Skeletal muscle satellite cell (primary cell): Measurements from ENCODE around the gene ATP1A2.

Source experiments
- H3K27me3 ChIP-seq: 2 replicates; pipeline ENCODE4 v1.7.0; 2013; ENCODE audit warnings: low read length; ENCODE audit not compliant: control insufficient read depth, insufficient read depth
- H3K36me3 ChIP-seq: 2 replicates; pipeline ENCODE4 v1.7.0; 2013; ENCODE audit warnings: mild to moderate bottlenecking, control low read depth, low read length; ENCODE audit not compliant: insufficient read depth
- H3K4me1 ChIP-seq: 2 replicates; pipeline ENCODE4 v1.7.0; 2013; ENCODE audit warnings: low read length; ENCODE audit not compliant: control insufficient read depth, insufficient read depth
- H3K4me2 ChIP-seq: 2 replicates; pipeline ENCODE4 v1.7.0; 2013; ENCODE audit warnings: mild to moderate bottlenecking, low read length
- H3K4me3 ChIP-seq: 2 replicates; pipeline ENCODE4 v1.7.0; 2013; ENCODE audit warnings: low read length
- H3K9ac ChIP-seq: 2 replicates; pipeline ENCODE4 v1.7.0; 2013; ENCODE audit warnings: mild to moderate bottlenecking, low read depth, low read length, moderate library complexity
- H3K9me3 ChIP-seq: replicated peaks from 2 replicates; pipeline ENCODE4 v1.7.0; 2013; ENCODE audit warnings: mild to moderate bottlenecking, control low read depth, low read length

ATP1A2 gene

DNA sequence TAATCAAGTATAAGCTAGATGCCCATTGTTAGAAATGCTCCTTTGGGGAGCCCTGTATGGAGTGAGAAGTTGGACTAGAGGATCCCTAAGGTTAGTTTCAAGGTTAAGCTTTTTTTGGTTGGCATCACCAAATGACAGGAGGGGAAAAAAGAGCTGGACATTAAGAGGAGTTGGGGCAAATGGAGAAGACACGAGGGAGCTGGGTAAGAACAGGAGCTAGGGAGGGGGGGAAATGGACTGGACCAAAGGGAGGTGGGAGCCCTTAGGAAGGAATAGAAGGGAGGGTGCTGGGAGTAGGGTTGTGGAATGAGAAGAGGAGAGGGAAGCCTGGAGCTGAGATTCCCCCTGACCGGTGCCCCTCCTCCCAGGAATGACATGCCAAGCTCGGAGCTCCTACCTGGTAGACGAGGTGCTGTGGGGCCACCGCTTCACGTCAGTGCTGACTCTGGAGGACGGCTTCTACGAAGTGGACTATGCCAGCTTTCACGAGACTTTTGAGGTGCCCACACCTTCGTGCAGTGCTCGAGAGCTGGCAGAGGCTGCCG is 28.4 kb upstream of the ATP1A2 start:
- H3K9me3 ChIP-seq = no peaks in the 10 kb centered on the region
- no peaks in the 10 kb centered on the region for H3K36me3 ChIP-seq

DNA sequence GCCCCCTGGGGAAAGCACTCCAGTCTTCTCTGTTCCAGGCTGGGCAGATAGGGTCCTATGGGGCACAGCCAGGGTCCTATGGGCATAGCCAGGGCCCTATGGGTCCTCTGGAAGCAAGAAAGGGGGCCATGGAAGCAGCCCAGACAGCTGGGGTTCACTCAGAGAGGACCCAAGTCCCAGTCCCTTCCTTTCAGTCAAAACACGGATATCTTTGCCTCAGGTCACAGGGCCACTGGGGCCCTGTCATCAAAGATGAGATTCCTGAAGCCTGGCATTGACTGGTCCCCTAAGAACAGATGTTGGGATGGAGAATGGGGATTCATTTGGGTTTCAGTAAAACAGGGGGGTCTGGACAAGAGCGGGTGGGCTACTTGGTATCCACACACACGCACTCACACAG is 25.7 kb upstream of the ATP1A2 start:
- H3K36me3 ChIP-seq = no peaks in the 10 kb centered on the region
- no peak overlapping the region for H3K4me2 ChIP-seq
- no peaks in the 10 kb centered on the region for H3K9me3 ChIP-seq
- no peaks in the 10 kb centered on the region for H3K4me1 ChIP-seq
- H3K27me3 ChIP-seq = no peaks in the 10 kb centered on the region
- no peak overlapping the region for H3K4me3 ChIP-seq
- H3K9ac ChIP-seq = no peak overlapping the region

More for the DNA sequence above, 28.4 kb upstream of the ATP1A2 start:
- Histone ChIP-seq H3K27me3 (peaks cover 13% of the 10 kb centered on the region), H3K4me3 (no peak overlapping the region), H3K4me1 (no peaks in the 10 kb centered on the region), H3K4me2 (no peak overlapping the region), H3K9ac (no peak overlapping the region)

DNA sequence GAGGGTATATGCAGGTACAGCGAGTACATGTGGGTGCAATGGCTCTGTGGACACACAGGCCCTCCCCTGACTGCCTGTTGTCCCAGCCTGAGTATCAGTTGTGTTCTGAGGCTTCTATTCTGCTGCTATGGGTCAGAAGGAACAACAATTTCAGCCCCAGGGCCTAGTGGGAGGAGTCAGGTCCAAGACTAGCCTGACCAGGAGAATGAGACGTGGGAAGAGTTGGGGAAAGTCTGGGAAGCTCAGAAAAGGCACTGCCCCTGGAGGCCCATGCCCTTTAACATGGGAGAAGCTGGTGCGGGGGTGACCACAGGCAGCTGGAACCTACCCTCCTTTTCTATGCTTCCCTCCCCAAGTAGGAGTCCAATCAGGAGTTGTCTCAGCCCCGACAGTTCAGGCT is 24.8 kb upstream of the ATP1A2 start:
- Histone ChIP-seq H3K27me3 (no peaks in the 10 kb centered on the region), H3K4me1 (no peaks in the 10 kb centered on the region), H3K9ac (no peak overlapping the region), H3K4me3 (no peak overlapping the region), H3K4me2 (no peak overlapping the region), H3K9me3 (no peaks in the 10 kb centered on the region), H3K36me3 (no peaks in the 10 kb centered on the region)

DNA sequence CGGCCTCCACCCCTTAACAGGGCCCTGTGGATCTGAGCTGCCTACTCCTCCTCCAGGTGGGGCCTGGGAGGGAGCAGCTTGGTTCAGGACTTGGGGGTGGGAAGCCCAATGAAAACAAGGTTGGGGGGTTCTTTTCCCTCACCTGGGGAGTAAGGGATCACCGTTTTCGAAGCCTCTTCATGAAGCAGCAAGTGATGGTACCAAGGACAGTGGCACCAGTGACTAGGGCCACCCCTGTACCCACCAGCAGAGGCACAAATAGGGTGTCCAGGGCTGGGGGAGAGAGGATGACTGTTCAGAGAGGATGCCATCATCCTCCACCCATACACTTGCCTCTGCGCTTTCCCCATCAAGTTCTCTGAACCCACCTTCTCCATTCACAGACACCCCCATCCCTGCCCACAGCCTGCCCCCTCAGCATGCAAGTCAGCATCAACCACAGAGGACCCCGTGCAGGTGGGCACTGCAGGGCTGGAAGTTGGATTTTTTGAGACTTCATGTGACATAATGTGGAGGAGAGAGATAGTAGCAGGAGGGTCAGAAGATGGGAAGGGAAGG is 23.8 kb upstream of the ATP1A2 start:
- no peak overlapping the region for H3K4me3 ChIP-seq
- no peaks in the 10 kb centered on the region for H3K27me3 ChIP-seq
- H3K4me2 ChIP-seq = no peak overlapping the region
- no peak overlapping the region for H3K9ac ChIP-seq
- no peaks in the 10 kb centered on the region for H3K9me3 ChIP-seq
- peaks cover 4% of the 10 kb centered on the region for H3K4me1 ChIP-seq
- H3K36me3 ChIP-seq = no peaks in the 10 kb centered on the region

DNA sequence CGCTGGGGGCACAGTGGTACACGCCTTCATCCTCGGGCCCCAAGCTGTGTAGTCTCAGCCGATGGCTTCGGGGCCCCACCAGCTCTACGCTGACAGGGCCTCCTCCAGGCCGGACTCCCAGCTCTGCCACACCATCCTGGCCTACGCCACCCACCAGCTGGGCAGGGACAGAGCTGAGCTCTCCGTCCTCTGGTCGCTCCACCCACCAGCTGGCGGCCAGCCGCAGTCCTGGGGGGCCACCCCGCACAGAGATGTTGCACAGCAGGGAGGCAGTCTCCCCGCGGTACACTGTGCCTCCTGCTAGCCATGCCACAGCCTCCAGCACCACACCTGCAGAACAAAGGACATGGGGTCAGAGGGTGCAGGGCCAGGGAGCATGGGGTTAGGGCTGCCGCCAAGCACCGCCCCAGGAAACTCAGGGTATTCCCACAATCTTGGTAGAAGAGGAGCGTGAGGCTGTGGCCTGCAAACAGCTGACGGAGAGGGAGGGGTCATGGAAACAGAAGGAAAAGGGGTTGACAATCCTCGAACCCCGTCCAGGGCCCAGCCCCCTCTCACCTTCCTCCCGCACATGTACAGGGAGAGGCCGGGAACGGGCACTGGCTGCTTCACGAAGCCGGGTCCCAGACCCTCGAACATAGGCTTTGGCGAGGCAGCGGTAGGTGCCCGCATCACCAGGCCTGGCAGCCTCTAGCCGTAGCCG is 23.0 kb upstream of the ATP1A2 start:
- no peaks in the 10 kb centered on the region for H3K27me3 ChIP-seq
- H3K9ac ChIP-seq = no peak overlapping the region
- H3K36me3 ChIP-seq = no peaks in the 10 kb centered on the region
- H3K9me3 ChIP-seq = no peaks in the 10 kb centered on the region
- H3K4me1 ChIP-seq = peaks cover 11% of the 10 kb centered on the region
- H3K4me2 ChIP-seq = no peak overlapping the region
- no peak overlapping the region for H3K4me3 ChIP-seq

DNA sequence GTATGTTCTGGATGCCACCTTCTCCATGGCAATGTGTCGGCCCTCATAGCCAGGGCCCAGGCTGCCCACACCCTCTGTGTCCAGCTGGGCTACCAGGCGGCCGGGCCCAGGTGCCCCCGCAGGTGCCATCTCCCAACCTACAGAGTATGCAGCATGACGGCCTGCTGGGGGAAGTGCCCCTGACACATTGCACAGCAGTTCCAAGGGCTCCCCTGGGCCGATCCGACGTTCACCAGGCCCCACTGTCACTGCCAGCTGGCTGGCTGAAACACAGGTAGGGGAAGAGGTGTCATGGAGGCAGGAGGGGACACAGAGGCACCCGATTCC is 22.5 kb upstream of the ATP1A2 start:
- no peak overlapping the region for H3K9ac ChIP-seq
- H3K4me1 ChIP-seq = peaks cover 17% of the 10 kb centered on the region
- no peaks in the 10 kb centered on the region for H3K36me3 ChIP-seq

DNA sequence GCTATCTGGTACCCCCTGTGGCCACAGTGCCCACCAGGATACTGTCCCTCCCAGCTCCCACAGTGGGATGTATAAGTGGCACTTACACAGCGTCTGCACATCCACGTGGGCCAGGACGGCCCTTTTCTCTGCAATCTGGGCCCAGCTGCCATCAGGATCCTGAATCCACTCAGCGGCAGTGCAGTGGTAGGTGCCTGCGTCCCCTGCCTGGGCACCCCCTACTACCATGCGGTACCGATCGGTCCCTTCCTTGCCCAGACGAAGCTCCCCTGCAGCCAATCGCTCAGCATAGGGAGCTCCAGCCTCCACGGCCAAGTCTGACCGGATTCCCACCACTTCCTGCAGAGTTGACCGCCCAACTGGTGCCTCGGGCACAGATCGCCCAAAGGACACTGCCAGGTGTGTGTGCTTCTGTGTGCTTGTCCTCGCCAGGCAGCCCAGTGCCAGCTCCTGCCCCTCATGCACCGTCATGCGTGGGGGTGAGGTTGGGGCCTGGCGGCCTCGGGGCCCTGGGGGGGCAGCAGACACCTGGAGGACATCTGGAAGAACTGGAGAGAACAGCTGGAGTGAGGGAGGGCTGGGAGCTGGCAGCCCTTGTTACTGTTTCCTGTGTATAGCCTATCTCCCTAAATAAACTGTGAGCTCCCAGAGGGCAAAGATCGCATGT is 21.8 kb upstream of the ATP1A2 start:
- H3K9ac ChIP-seq = no peak overlapping the region
- no peaks in the 10 kb centered on the region for H3K27me3 ChIP-seq
- H3K4me1 ChIP-seq = peaks cover 18% of the 10 kb centered on the region
- no peaks in the 10 kb centered on the region for H3K9me3 ChIP-seq
- H3K4me2 ChIP-seq = no peak overlapping the region
- H3K4me3 ChIP-seq = no peak overlapping the region
- no peaks in the 10 kb centered on the region for H3K36me3 ChIP-seq

More for the DNA sequence above, 22.5 kb upstream of the ATP1A2 start:
- Histone ChIP-seq H3K27me3 (no peaks in the 10 kb centered on the region), H3K9me3 (no peaks in the 10 kb centered on the region), H3K4me3 (no peak overlapping the region), H3K4me2 (no peak overlapping the region)

DNA sequence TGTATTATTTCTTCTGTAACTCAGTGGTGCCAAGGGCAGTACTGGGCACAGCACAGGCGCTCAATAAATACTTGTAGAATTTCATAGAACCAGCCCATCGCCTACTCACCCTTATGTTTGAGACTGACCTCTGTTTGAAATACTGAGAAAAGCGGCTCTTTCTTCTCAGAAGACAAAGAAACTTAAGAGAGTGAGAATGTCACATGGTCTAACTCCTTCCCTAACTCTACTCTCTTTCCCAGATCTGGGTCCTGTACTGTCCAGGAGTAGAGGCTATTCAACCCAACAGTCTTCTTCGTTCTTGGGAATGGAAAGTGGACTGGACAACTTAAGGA is 21.3 kb upstream of the ATP1A2 start:
- Histone ChIP-seq H3K9ac (no peak overlapping the region), H3K27me3 (no peaks in the 10 kb centered on the region), H3K4me3 (no peak overlapping the region), H3K4me2 (no peak overlapping the region), H3K4me1 (peaks cover 22% of the 10 kb centered on the region), H3K36me3 (no peaks in the 10 kb centered on the region), H3K9me3 (no peaks in the 10 kb centered on the region)

DNA sequence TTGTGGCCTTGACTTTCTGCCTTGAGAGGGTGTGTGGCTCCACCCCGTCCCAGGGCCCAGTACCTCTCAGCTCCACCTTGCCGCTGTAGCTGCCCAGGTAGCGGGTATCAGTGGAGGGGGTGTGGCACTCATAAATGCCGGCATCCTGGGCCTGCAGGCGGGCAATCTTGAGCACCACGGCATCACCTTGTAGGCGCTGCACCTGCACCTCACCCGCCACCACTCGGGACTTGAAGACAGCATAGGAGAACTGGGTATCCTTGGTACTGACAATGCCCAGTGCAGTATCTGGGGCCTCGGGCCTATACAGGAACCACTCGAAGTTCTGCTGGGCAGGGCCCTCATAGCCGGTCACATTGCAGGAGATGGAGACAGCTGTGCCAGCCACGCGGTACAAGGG is 20.8 kb upstream of the ATP1A2 start:
- Histone ChIP-seq H3K36me3 (no peaks in the 10 kb centered on the region), H3K4me1 (peaks cover 23% of the 10 kb centered on the region)

DNA sequence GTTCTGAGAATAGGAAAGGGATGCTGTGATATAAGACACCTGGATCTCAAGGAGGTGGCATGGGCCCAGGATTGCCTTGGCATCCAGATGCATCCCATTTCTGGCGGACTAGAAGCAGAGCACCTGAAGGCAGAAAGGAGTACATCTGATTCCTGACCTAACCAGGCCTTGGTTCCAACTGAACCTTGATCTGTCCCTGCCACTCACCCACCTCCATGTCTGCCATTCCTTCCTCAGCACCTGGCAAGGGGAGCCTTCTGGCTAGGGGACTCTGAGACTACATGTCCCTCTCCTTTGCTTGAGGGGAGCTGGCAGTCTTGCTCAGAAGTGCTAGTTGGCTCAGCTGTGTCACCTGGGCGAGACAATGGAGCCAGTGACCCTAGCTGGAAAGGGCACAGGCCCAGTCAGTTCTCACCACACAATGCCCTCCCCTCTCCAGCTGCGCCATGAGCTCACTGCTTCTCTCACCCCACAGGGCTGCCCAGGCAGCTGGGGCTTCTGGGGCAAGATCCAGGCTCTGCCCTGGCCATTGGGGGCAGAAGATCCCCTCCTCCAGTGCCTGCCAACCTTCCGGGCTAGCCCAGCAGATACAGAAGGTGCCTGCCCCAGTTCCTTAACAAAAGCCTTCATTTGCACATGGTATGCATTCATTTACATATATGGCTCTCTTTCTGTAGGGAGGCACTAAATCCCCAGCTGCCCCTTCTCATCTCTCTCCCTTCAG is 20.0 kb upstream of the ATP1A2 start:
- no peaks in the 10 kb centered on the region for H3K36me3 ChIP-seq
- H3K4me1 ChIP-seq = peaks cover 23% of the 10 kb centered on the region
- H3K4me3 ChIP-seq = no peak overlapping the region
- no peak overlapping the region for H3K9ac ChIP-seq
- H3K27me3 ChIP-seq = no peaks in the 10 kb centered on the region
- H3K9me3 ChIP-seq = no peaks in the 10 kb centered on the region
- H3K4me2 ChIP-seq = no peak overlapping the region

More for the DNA sequence above, 20.8 kb upstream of the ATP1A2 start:
- no peaks in the 10 kb centered on the region for H3K9me3 ChIP-seq
- H3K9ac ChIP-seq = no peak overlapping the region
- H3K27me3 ChIP-seq = no peaks in the 10 kb centered on the region
- no peak overlapping the region for H3K4me3 ChIP-seq
- no peak overlapping the region for H3K4me2 ChIP-seq

DNA sequence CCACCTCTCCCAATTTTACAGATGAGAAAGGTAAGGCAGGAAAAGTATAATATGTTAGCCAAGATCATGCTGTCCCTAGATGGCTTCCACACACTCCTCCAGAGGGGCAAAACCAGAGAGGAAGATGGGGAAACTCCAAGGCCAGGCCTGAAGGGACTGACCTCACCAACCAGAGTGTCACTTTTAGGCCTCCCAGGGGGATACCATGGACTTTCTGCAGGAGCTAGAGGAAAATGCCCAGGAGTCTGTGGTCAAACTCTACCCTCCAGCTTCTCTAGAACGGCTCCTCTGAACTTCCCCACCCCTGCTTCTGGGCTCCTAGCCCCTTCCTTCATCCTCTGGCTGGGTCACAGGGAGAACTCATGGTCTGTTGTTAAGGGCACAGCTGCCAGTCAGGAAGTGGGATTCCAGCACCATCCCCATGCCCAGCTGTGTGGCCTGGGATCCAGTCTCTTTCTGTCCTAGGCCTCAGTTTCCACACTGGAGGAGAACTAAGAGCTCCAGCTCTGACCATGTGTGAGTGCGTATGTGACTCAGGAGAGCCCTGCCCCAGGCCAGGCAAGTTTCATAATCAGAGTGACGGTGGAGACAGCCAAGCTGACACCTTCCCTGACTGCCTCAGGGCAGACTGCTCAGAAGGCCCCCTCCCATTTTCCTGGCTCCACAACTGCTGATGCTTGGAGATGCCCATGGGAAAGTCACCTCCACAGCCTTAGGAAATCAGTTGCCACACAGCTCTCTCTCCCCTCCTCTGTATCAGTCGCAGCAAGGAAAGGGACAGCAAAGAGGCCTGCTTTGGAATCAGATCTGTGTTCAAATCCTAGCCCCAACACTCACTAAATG is 19.1 kb upstream of the ATP1A2 start:
- Histone ChIP-seq H3K9ac (peak overlapping the region; percentile 11), H3K9me3 (no peaks in the 10 kb centered on the region), H3K4me2 (no peak overlapping the region), H3K4me1 (peaks cover 28% of the 10 kb centered on the region), H3K4me3 (no peak overlapping the region), H3K36me3 (no peaks in the 10 kb centered on the region), H3K27me3 (no peaks in the 10 kb centered on the region)
